MCF 10A (cell line): ENCODE data around the gene TTC31. TPM values are rescaled to one million over a fixed set of nuclear protein-coding genes. Genes with fewer than 3 reads are reported as not detected.

Experiments used
- BruUV-seq: library from RNA; stranded (reverse); fragments of 400-500 nt; replicated peaks from 2 replicates; lab custom pipeline; 2021; lab: Mats Ljungman, UMichigan
- CTCF ChIA-PET: fragments of 300-600 bp; sonication (Branson Sonifier 250); formaldehyde crosslinking; extraction: SDS; loops from one replicate; lab custom pipeline; 2021; ENCODE audit warnings: antibody characterized with exemption, inconsistent platforms; lab: Yijun Ruan, JAX
- POLR2A ChIA-PET: fragments of 300-600, 350-650 bp; sonication (Branson Sonifier 250); formaldehyde crosslinking; extraction: SDS; loops from one replicate; lab custom pipeline; 2020; ENCODE audit warnings: antibody characterized with exemption, inconsistent platforms; lab: Yijun Ruan, JAX
- DNase-seq: peaks from one replicate; pipeline ENCODE4 v3.0.0-alpha.2; 2018; ENCODE audit not compliant: unreplicated experiment
- H3K27ac Mint-ChIP-seq: one replicate; pipeline ENCODE4 v1.8.0; 2022; ENCODE audit warnings: mild to moderate bottlenecking, low read depth, mixed read lengths; ENCODE audit not compliant: unreplicated experiment
- H3K27me3 Mint-ChIP-seq: one replicate; pipeline ENCODE4 v1.8.0; 2022; ENCODE audit warnings: mixed read lengths; ENCODE audit not compliant: insufficient read depth, unreplicated experiment
- H3K36me3 Mint-ChIP-seq: one replicate; pipeline ENCODE4 v1.8.0; 2022; ENCODE audit warnings: mild to moderate bottlenecking, moderate library complexity, mixed read lengths; ENCODE audit not compliant: insufficient read depth, unreplicated experiment
- H3K4me1 Mint-ChIP-seq: one replicate; pipeline ENCODE4 v1.8.0; 2022; ENCODE audit warnings: mixed read lengths; ENCODE audit not compliant: insufficient read depth, unreplicated experiment
- H3K4me3 Mint-ChIP-seq: one replicate; pipeline ENCODE4 v1.8.0; 2022; ENCODE audit warnings: mild to moderate bottlenecking, moderate library complexity, mixed read lengths; ENCODE audit not compliant: unreplicated experiment
- H3K9me3 Mint-ChIP-seq: one replicate; pipeline ENCODE4 v1.8.0; 2022; ENCODE audit warnings: mixed read lengths; ENCODE audit not compliant: unreplicated experiment
- CTCF ChIP-seq: fragments of 200-600 bp; IDR thresholded peaks from one replicate; pipeline ENCODE4 v1.8.0; 2022; ENCODE audit warnings: antibody characterized with exemption, mild to moderate bottlenecking; ENCODE audit not compliant: unreplicated experiment
- intact Hi-C: fragments of 100-400 bp; cut with micrococcal nuclease; formaldehyde crosslinking; loops from 2 replicates; pipeline ENCODE4 v1.14.1; 2022
- total RNA-seq: library from RNA; stranded (reverse); gene quantifications from 2 replicates; pipeline ENCODE4 v1.2.3, GENCODE V29; 2022

TTC31 gene
- total RNA-seq, 1 experiment from 2014 or later = 17.6 TPM

GRCh38 chr2:74511104-74511989 is 28.5 kb downstream of the TTC31 start:
- POLR2A ChIA-PET = interaction anchor here (0.8 to 8.6 kb wide), 3 partner anchors 9 to 18 kb away, joined by 3 to 135 read pairs (median 3); partner anchors contain the start of genes AUP1, DQX1 and HTRA2
- Mint-ChIP-seq H3K27ac (no peak overlapping the region), H3K36me3 (peaks cover 12% of the 10 kb centered on the region), H3K4me3 (no peak overlapping the region), H3K9me3 (no peaks in the 10 kb centered on the region), H3K27me3 (no peaks in the 10 kb centered on the region), H3K4me1 (peaks cover 12% of the 10 kb centered on the region)
- TF ChIP-seq CTCF = no peak
- CTCF ChIA-PET = no interaction called here
- no TSS peak for BruUV-seq
- DNase-seq = no peak
- intact Hi-C loops = no loop called here

- TF ChIP-seq CTCF = no peak
- no peak overlapping the region for H3K27ac Mint-ChIP-seq
- no peaks in the 10 kb centered on the region for H3K36me3 Mint-ChIP-seq
- H3K4me1 Mint-ChIP-seq = peaks cover 8% of the 10 kb centered on the region
- ChIA-PET POLR2A (interaction anchor here (0.7 to 1.2 kb wide), 4 partner anchors 10 to 17 kb away, joined by 3 to 4 read pairs (median 4); partner anchors contain the start of genes AUP1, DQX1 and HTRA2), CTCF (interaction anchor here (0.8 kb wide), 1 partner anchor 40 kb away, joined by 3 read pairs; the partner anchor contains the start of gene MRPL53)
- DNase-seq = no peak
- H3K4me3 Mint-ChIP-seq = no peak overlapping the region
- intact Hi-C loops = no loop called here
- H3K9me3 Mint-ChIP-seq = no peaks in the 10 kb centered on the region
- H3K27me3 Mint-ChIP-seq = no peaks in the 10 kb centered on the region
- BruUV-seq = no TSS peak
Measured at GRCh38 chr2:74512744-74513604, 30.1 kb downstream of the TTC31 start.

GRCh38 chr2:74513605-74514367 is 30.9 kb downstream of the TTC31 start:
- no peaks in the 10 kb centered on the region for H3K9me3 Mint-ChIP-seq

More at GRCh38 chr2:74513605-74514367, 30.9 kb downstream of the TTC31 start:
- Mint-ChIP-seq H3K27ac (no peak overlapping the region), H3K36me3 (no peaks in the 10 kb centered on the region), H3K4me1 (peaks cover under 1% of the 10 kb centered on the region), H3K4me3 (no peak overlapping the region), H3K27me3 (peaks cover 4% of the 10 kb centered on the region)
- no peak for DNase-seq
- no TSS peak for BruUV-seq
- ChIA-PET POLR2A (interaction anchor here (0.7 kb wide), 1 partner anchor 13 kb away, joined by 3 read pairs; the partner anchor contains the start of gene DQX1), CTCF (no interaction called here)
- TF ChIP-seq CTCF = no peak
- intact Hi-C loops = no loop called here
